K562 (cell line): Measurements from ENCODE around the gene AHNAK. TPM values are rescaled to one million over a fixed set of nuclear protein-coding genes. Genes with fewer than 3 reads are reported as not detected.
A peak's percentile ranks its signal among the peaks of the same experiment; 100 is the strongest.

Experiments
- ETV6 ChIP-seq, 3 experiments: fragments of 150-350 bp in 1 of 3; sonication (generic) in 1 of 3; formaldehyde crosslinking in 1 of 3; IDR thresholded peaks; 2 replicates each; pipeline versions ENCODE4 v1.6.1 to v1.8.0; 2014 to 2022; ENCODE audit warnings: borderline replicate concordance in 2 of 3, low read depth in 2 of 3, antibody characterized with exemption in 1 of 3, low read length in 1 of 3, mild to moderate bottlenecking in 1 of 3, missing genetic modification reagents in 1 of 3
- FOXA3 ChIP-seq, 2 experiments: fragments of 450-650 bp in 1 of 2; sonication (generic) in 1 of 2; formaldehyde crosslinking; IDR thresholded peaks in 1 of 2; conservative IDR thresholded peaks in 1 of 2; 2 replicates each; pipeline versions ENCODE4 v1.4.0 to v1.8.0; 2020 to 2022; ENCODE audit warnings: mild to moderate bottlenecking in 2 of 2, missing genetic modification reagents in 1 of 2
- IFI16 ChIP-seq: fragments of 250-450 bp; sonication (Bioruptor Pico); IDR thresholded peaks from 2 replicates; pipeline ENCODE4 v2.1.2; 2022; ENCODE audit warnings: mild to moderate bottlenecking, inconsistent platforms
- NFIC ChIP-seq: fragments of 450-650 bp; IDR thresholded peaks from 2 replicates; pipeline ENCODE4 v1.6.1; 2017; ENCODE audit warnings: mild to moderate bottlenecking, inconsistent platforms
- NONO ChIP-seq, 2 experiments: fragments of 200-400 bp in 1 of 2; fragments of 450-650 bp in 1 of 2; formaldehyde crosslinking in 1 of 2; IDR thresholded peaks; 2 replicates each; pipeline ENCODE4 v1.6.1; 2017; ENCODE audit warnings: low read depth in 2 of 2, mild to moderate bottlenecking in 2 of 2, moderate library complexity in 2 of 2, low read length in 1 of 2
- SMAD1 ChIP-seq: fragments of 150-350 bp; IDR thresholded peaks from 2 replicates; pipeline ENCODE4 v1.6.1; 2014; ENCODE audit warnings: low read length, low read depth; ENCODE audit not compliant: partially characterized antibody
- ZKSCAN8 ChIP-seq: fragments of 200-800 bp; sonication (Bioruptor generic); IDR thresholded peaks from 2 replicates; pipeline ENCODE4 v1.6.1; 2016; ENCODE audit warnings: missing genetic modification characterization, missing compliant biosample characterization
- polyA plus RNA-seq, 8 experiments: library from polyadenylated mRNA; depleted of rRNA in 4 of 8; stranded (reverse) in 5 of 8; unstranded in 3 of 8; fragments of >200 nt; fragmentation: Nextera tagmentation in 2 of 8; fragmentation: Illumina TruSeq in 1 of 8; extraction: Ambion mirVana in 2 of 8; extraction: Trizol in 1 of 8; gene quantifications; 2 replicates each; pipeline versions ENCODE4 v1.2.1 to v1.2.3, GENCODE V29; 2011 to 2014; ENCODE audit warnings: inconsistent platforms in 1 of 8, missing spikeins in 1 of 8
- total RNA-seq, 7 experiments: library from RNA; depleted of rRNA in 6 of 7; stranded (reverse); fragments of >200 nt in 6 of 7; fragmentation: Illumina TruSeq in 2 of 7; extraction: Trizol in 2 of 7; gene quantifications; 2 replicates each; pipeline versions ENCODE4 v1.2.1 to v1.2.3, GENCODE V29; 2011 to 2021; ENCODE audit warnings: low replicate concordance in 1 of 7
- TF ChIP-seq, protein P1 (sequence below): fragments of 250-450 bp; sonication (Bioruptor Pico); IDR thresholded peaks from 2 replicates; pipeline ENCODE4 v1.5.0; 2021
- TF ChIP-seq, protein P2 (sequence below): sonication (generic); formaldehyde crosslinking; IDR thresholded peaks from 2 replicates; pipeline ENCODE4 v1.8.0; 2022; ENCODE audit warnings: mild to moderate bottlenecking, missing genetic modification reagents
- TF ChIP-seq, protein P3 (sequence below), 2 experiments: fragments of 450-650 bp; IDR thresholded peaks; 2 replicates each; pipeline ENCODE4 v1.6.1; 2016; ENCODE audit warnings: mild to moderate bottlenecking in 2 of 2, borderline replicate concordance in 1 of 2, low read depth in 1 of 2, moderate library complexity in 1 of 2
- TF ChIP-seq, protein P4 (sequence below): fragments of 250-450 bp; sonication (Bioruptor Pico); IDR thresholded peaks from 2 replicates; pipeline ENCODE4 v1.5.0; 2021; ENCODE audit warnings: mild to moderate bottlenecking, borderline replicate concordance

Gene AHNAK
- total and polyA plus RNA-seq, 9 of the 15 experiments (the other 6 are each of a cell fraction or from before 2014, with no cell fraction given) = 1.5 to 89.7 (median 45.0) TPM

DNA sequence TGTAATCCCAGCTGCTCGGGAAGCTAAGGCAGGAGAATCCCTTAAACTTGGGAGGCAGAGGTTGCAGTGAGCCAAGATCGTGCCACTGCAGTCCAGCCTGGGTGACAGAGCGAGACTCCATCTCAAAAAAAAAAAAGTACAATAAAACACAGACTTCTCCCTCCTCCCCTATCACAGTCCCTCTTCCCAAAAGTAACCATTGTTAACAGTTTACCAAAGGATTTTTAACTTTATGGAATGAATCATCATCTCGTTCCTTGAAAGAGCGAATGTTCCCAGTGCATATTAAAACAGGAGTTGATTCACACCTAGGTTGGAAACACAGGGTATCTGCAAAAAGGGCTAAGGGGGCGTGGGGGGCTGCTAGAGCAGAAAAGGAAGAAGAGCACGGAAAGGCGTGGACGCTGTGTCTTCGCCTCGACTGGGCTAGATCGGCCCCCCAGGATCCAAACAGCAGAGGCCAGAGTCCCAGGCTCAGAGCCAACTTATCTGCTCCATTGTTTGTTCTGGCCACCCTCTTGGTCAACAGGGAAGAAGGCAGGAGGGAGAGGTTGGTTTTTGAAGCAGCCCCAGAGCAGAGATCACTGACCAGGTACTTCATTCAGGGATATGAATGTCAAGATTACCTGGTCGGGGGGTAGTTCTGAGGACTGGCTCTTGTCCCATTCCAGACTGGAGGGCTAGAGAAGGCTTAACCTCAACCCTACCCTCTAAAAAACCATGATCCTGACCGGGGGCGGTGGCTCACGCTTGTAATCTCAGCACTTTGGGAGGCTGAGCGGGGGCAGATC is 2.1 kb upstream of the AHNAK start (continued):
- TF ChIP-seq ZKSCAN8 (CRISPR knock-in tag) (no peak), SMAD1 (no peak), IFI16 (CRISPR knock-in tag) (no peak), FOXA3 (CRISPR knock-in tag; conservative IDR thresholded peaks at IDR 0.05 in 1 of 2, IDR thresholded peaks at IDR 0.05 in 1 of 2) (peak in 1 of 2 experiments; percentile 94; a peak in 2 of 4 replicates), NONO (IDR thresholded peaks at IDR 0.05; ENCODE audit: low read depth in 2 of 2, low read length in 1 of 2) (no peak), ETV6 (IDR thresholded peaks at IDR 0.05; ENCODE audit: borderline replicate concordance in 1 of 2, low read depth in 2 of 2, low read length in 1 of 2) (no peak), ETV6 (CRISPR knock-in tag; IDR thresholded peaks at IDR 0.05; ENCODE audit: borderline replicate concordance) (no peak), NFIC (peak; percentile 85)
- TF ChIP-seq, protein P1, sequence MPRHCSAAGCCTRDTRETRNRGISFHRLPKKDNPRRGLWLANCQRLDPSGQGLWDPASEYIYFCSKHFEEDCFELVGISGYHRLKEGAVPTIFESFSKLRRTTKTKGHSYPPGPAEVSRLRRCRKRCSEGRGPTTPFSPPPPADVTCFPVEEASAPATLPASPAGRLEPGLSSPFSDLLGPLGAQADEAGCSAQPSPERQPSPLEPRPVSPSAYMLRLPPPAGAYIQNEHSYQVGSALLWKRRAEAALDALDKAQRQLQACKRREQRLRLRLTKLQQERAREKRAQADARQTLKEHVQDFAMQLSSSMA (CRISPR knock-in tag) = no peak
- TF ChIP-seq, protein P2, sequence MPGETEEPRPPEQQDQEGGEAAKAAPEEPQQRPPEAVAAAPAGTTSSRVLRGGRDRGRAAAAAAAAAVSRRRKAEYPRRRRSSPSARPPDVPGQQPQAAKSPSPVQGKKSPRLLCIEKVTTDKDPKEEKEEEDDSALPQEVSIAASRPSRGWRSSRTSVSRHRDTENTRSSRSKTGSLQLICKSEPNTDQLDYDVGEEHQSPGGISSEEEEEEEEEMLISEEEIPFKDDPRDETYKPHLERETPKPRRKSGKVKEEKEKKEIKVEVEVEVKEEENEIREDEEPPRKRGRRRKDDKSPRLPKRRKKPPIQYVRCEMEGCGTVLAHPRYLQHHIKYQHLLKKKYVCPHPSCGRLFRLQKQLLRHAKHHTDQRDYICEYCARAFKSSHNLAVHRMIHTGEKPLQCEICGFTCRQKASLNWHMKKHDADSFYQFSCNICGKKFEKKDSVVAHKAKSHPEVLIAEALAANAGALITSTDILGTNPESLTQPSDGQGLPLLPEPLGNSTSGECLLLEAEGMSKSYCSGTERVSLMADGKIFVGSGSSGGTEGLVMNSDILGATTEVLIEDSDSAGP (CRISPR knock-in tag) = no peak
- TF ChIP-seq, protein P3, sequence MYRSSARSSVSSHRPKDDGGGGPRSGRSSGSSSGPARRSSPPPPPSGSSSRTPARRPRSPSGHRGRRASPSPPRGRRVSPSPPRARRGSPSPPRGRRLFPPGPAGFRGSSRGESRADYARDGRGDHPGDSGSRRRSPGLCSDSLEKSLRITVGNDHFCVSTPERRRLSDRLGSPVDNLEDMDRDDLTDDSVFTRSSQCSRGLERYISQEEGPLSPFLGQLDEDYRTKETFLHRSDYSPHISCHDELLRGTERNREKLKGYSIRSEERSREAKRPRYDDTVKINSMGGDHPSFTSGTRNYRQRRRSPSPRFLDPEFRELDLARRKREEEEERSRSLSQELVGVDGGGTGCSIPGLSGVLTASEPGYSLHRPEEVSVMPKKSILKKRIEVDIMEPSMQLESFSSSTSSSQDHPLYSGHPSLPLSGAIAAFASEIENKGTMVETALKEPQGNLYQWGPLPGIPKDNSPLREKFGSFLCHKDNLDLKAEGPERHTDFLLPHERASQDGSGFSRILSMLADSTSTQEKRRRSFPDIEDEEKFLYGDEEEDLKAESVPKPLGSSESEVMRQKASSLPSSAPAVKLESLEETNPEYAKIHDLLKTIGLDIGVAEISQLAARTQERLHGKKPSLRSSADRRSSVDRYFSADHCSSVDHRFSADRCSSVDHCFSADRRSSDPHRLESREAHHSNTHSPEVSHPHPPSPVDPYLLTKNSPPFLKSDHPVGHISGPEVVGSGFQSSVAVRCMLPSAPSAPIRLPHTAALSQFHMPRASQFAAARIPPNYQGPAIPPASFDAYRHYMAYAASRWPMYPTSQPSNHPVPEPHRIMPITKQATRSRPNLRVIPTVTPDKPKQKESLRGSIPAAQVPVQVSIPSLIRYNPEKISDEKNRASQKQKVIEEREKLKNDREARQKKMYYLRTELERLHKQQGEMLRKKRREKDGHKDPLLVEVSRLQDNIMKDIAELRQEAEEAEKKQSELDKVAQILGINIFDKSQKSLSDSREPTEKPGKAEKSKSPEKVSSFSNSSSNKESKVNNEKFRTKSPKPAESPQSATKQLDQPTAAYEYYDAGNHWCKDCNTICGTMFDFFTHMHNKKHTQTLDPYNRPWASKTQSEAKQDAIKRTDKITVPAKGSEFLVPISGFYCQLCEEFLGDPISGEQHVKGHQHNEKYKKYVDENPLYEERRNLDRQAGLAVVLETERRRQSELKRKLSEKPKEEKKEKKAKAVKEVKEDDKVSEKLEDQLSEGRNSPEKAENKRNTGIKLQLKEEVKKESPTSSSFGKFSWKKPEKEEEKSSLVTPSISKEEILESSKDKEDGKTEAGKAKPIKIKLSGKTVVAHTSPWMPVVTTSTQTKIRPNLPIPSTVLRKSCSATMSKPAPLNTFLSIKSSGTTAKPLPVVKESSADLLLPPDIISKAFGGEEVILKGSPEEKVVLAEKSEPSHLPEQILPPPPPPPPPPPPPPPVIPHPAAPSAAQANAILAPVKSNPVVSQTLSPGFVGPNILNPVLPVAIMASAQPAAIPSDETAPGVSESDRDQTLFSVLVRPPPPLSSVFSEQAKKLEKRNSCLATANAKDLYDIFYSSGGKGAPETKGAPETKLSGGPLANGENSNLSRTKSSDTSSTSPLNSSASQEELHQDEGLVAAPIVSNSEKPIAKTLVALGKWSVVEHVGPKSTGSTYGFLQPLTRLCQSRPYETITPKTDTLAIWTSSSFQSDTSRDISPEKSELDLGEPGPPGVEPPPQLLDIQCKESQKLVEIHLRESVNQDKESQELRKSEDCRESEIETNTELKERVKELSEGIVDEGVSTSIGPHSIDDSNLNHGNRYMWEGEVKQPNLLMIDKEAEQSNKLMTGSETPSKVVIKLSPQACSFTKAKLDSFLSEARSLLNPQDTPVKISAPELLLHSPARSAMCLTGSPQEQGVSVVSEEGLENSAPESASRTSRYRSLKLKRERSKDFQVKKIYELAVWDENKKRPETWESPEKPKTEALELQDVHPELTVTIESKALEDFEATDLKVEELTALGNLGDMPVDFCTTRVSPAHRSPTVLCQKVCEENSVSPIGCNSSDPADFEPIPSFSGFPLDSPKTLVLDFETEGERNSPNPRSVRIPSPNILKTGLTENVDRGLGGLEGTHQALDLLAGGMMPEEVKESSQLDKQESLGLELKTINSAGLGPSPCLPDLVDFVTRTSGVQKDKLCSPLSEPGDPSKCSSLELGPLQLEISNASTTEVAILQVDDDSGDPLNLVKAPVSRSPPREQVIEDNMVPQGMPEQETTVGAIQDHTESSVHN (IDR thresholded peaks at IDR 0.05; ENCODE audit: borderline replicate concordance in 1 of 2, low read depth in 1 of 2) = no peak
- TF ChIP-seq, protein P4, sequence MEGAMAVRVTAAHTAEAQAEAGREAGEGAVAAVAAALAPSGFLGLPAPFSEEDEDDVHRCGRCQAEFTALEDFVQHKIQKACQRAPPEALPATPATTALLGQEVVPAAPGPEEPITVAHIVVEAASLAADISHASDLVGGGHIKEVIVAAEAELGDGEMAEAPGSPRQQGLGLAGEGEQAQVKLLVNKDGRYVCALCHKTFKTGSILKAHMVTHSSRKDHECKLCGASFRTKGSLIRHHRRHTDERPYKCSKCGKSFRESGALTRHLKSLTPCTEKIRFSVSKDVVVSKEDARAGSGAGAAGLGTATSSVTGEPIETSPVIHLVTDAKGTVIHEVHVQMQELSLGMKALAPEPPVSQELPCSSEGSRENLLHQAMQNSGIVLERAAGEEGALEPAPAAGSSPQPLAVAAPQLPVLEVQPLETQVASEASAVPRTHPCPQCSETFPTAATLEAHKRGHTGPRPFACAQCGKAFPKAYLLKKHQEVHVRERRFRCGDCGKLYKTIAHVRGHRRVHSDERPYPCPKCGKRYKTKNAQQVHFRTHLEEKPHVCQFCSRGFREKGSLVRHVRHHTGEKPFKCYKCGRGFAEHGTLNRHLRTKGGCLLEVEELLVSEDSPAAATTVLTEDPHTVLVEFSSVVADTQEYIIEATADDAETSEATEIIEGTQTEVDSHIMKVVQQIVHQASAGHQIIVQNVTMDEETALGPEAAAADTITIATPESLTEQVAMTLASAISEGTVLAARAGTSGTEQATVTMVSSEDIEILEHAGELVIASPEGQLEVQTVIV (CRISPR knock-in tag) = no peak
